Astrocyte of the cerebellum (primary cell): ENCODE data around the gene FAM221A.

Experiments
- DNase-seq: peaks from one replicate; pipeline ENCODE4 v3.0.0-alpha.2; 2011; ENCODE audit warnings: low read depth
- H3K4me3 ChIP-seq: 2 replicates; pipeline ENCODE4 v1.5.1; 2011; ENCODE audit warnings: mild to moderate bottlenecking, low read depth, low read length, moderate library complexity
- in situ Hi-C: cut with HindIII; loops from 2 replicates; pipeline ENCODE4 v1.10.0; 2017; ENCODE audit warnings: low sequenced_read_pairs
- TF ChIP-seq, protein P1 (sequence below): IDR thresholded peaks from 2 replicates; pipeline ENCODE4 v1.5.1; 2012; ENCODE audit warnings: low read length, low read depth, moderate library complexity, mild to moderate bottlenecking; ENCODE audit errors: missing control alignments

The FAM221A gene

DNA sequence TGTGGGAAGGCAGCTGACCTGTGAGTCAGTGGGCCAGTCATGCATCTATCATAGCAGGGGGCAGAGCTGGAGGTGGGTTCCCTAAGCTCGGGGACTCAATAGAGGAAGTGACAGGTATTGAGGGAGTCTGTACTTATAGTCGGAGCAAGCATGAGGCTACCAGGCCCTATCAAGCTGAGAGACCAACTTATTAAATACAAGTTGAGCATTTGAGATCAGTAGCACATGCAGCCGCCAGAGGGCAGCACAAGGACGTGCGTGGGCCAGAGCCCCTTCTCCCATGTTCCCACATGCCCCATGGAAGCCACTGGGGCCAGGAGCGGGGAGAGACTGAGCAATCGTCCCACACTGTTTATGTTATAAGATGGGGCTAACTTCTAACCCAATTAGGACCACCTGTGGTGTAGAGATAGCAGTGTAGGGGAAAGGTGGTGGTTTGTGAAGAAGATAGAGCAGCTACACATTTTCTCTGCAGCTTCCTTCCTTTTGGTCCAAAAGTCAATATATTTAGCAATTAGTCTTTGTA is 17.0 kb downstream of the FAM221A start:
- TF ChIP-seq, protein P1, sequence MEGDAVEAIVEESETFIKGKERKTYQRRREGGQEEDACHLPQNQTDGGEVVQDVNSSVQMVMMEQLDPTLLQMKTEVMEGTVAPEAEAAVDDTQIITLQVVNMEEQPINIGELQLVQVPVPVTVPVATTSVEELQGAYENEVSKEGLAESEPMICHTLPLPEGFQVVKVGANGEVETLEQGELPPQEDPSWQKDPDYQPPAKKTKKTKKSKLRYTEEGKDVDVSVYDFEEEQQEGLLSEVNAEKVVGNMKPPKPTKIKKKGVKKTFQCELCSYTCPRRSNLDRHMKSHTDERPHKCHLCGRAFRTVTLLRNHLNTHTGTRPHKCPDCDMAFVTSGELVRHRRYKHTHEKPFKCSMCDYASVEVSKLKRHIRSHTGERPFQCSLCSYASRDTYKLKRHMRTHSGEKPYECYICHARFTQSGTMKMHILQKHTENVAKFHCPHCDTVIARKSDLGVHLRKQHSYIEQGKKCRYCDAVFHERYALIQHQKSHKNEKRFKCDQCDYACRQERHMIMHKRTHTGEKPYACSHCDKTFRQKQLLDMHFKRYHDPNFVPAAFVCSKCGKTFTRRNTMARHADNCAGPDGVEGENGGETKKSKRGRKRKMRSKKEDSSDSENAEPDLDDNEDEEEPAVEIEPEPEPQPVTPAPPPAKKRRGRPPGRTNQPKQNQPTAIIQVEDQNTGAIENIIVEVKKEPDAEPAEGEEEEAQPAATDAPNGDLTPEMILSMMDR, result peak; percentile 61
- DNase-seq, result no peak
- in situ Hi-C loops, result no loop called here
- H3K4me3 ChIP-seq, result no peak overlapping the region

GRCh38 chr7:23698822-23699221 is 18.8 kb downstream of the FAM221A start:
- DNase-seq, result no peak
- in situ Hi-C loops, result no loop called here
- no peak overlapping the region for H3K4me3 ChIP-seq
- TF ChIP-seq, protein P1, result no peak

DNA sequence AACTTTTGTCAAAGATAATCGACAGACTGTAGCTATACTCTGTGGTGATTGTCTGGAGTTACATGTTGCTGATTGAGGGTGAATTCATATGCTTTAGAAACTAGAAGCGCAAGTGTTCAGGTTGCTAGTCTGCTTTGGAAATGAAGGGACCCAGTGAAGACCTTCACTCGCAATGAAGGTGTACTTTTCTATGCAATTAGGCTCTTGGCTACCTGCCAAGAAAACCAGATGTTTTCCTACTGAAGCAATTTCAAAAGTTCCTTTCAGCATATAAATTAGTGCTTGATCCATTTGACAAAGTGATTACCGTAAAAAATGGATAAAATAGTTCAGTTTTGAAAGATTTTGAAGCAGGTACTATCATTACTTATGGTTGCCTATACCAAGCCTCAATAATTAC is 20.0 kb downstream of the FAM221A start:
- TF ChIP-seq, protein P1, result no peak
- no peak for DNase-seq
- no peak overlapping the region for H3K4me3 ChIP-seq
- in situ Hi-C loops, result loop anchor here (25.0 kb wide), 1 partner anchor 438 kb away; no protein-coding TSS in a partner anchor

DNA sequence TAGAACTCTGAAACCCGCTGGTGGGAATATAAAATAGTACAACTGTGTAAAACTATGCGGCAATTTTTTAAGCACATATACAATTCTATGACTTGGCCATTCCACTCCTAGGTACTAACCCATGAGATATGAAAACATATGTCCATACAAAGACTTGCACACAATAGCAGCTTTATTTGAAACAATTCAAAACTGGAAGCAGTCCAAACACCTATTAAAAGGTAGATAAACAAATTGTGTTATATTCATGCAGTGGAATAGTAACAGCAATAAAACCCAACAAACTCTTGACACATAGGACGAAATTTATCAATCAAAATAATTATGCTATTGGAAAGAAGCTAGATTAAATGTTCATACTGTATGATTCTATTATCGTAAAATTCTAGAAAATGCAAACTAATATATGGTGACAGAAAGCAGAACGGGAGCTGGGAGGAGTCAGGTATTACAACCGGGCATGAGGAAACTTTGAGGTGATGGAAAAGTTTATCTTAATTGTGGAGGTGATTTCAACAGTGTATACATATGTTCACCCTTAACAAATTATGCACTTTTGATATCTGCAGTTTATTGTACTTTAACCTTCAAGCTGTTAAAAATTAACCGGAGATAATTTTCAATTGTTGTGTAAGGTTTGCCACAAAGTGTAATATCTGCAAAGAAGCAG is 29.2 kb downstream of the FAM221A start:
- in situ Hi-C loops, result loop anchor here (25.0 kb wide), 1 partner anchor 447 kb away; no protein-coding TSS in a partner anchor
- DNase-seq, result no peak
- no peak overlapping the region for H3K4me3 ChIP-seq
- TF ChIP-seq, protein P1, result no peak

- H3K4me3 ChIP-seq, result no peak within 1 kb of the TSS
- in situ Hi-C loops, result loop anchor here (10.0 to 25.0 kb wide), 2 partner anchors 135 to 448 kb away; no protein-coding TSS in a partner anchor
- DNase-seq, result no peak
- TF ChIP-seq, protein P1, result no peak
These were observed 30.0 kb downstream of the FAM221A start, which contains the start of gene STK31 for GRCh38 chr7:23710000-23710399. TSS of gene STK31 (plus strand) at chr7:23710219. CDS start at chr7:23710286, 67 bp downstream.

GRCh38 chr7:23712368-23713284 is 32.6 kb downstream of the FAM221A start:
- H3K4me3 ChIP-seq, result no peak overlapping the region
- DNase-seq, result peak; percentile 72
- TF ChIP-seq, protein P1, result peak; percentile 34
- in situ Hi-C loops, result loop anchor here (10.0 to 25.0 kb wide), 2 partner anchors 138 to 450 kb away; no protein-coding TSS in a partner anchor
